HG03064 (cell line): Measurements from ENCODE around the gene IGF1R.
A peak's percentile ranks its signal among the peaks of the same experiment; 100 is the strongest.

Source experiments
- ATAC-seq: cut with Tn5 transposase; IDR thresholded peaks from one replicate; pipeline ENCODE4 v1.9.1; 2021; ENCODE audit warnings: low read depth; ENCODE audit not compliant: unreplicated experiment

The IGF1R gene

GRCh38 chr15:98767692-98768091 is 119.4 kb downstream of the IGF1R start:
- ATAC-seq, result no peak

- ATAC-seq, result no peak
Observed at GRCh38 chr15:98769867-98770266, 121.5 kb downstream of the IGF1R start.

GRCh38 chr15:98770984-98771383 is 122.6 kb downstream of the IGF1R start:
- ATAC-seq, result no peak

- ATAC-seq, result no peak
Observed at GRCh38 chr15:98771541-98771940, 123.2 kb downstream of the IGF1R start.

- no peak for ATAC-seq
Observed at GRCh38 chr15:98772895-98773294, 124.6 kb downstream of the IGF1R start.

GRCh38 chr15:98773616-98774015 is 125.3 kb downstream of the IGF1R start:
- ATAC-seq, result no peak

- ATAC-seq, result no peak
Observed at GRCh38 chr15:98774756-98775497, 126.6 kb downstream of the IGF1R start.

- ATAC-seq, result no peak
Observed at GRCh38 chr15:98775498-98776230, 127.3 kb downstream of the IGF1R start.

GRCh38 chr15:98776607-98777281 is 128.4 kb downstream of the IGF1R start:
- ATAC-seq, result peak; percentile 47

- no peak for ATAC-seq
Observed at GRCh38 chr15:98777426-98777825, 129.1 kb downstream of the IGF1R start.

GRCh38 chr15:98778263-98778959 is 130.1 kb downstream of the IGF1R start:
- ATAC-seq, result no peak

- ATAC-seq, result no peak
Observed at GRCh38 chr15:98778960-98779359, 130.6 kb downstream of the IGF1R start.

GRCh38 chr15:98779463-98780071 is 131.2 kb downstream of the IGF1R start:
- peak; percentile 82 for ATAC-seq

GRCh38 chr15:98781838-98782237 is 133.5 kb downstream of the IGF1R start:
- ATAC-seq, result no peak

- no peak for ATAC-seq
Observed at GRCh38 chr15:98782801-98783200, 134.5 kb downstream of the IGF1R start.

- no peak for ATAC-seq
Observed at GRCh38 chr15:98785431-98785806, 137.1 kb downstream of the IGF1R start.

GRCh38 chr15:98785807-98786621 is 137.7 kb downstream of the IGF1R start:
- ATAC-seq, result peak; percentile 62

- no peak for ATAC-seq
Observed at GRCh38 chr15:98786717-98787116, 138.4 kb downstream of the IGF1R start.

GRCh38 chr15:98787194-98787593 is 138.9 kb downstream of the IGF1R start:
- no peak for ATAC-seq
